Calu3 (cell line): Measurements from ENCODE around the gene TMEM182. TPM values are rescaled to one million over a fixed set of nuclear protein-coding genes. Genes with fewer than 3 reads are reported as not detected.

ENCODE experiments used
- BruUV-seq: library from RNA; stranded (reverse); fragments of 400-500 nt; replicated peaks from 2 replicates; lab custom pipeline; 2021; lab: Mats Ljungman, UMichigan
- CTCF ChIA-PET: fragments of 300-600 bp; sonication (Branson Sonifier 250); formaldehyde crosslinking; loops from one replicate; lab custom pipeline; 2022; ENCODE audit warnings: antibody characterized with exemption; lab: Charles Lee
- DNase-seq: peaks from one replicate; pipeline ENCODE4 v3.0.0; 2022
- H3K27ac Mint-ChIP-seq: one replicate; pipeline ENCODE4 v1.8.0; 2022; ENCODE audit warnings: mixed read lengths; ENCODE audit not compliant: unreplicated experiment
- H3K27me3 Mint-ChIP-seq: one replicate; pipeline ENCODE4 v1.8.0; 2022; ENCODE audit warnings: mixed read lengths; ENCODE audit not compliant: unreplicated experiment
- H3K36me3 Mint-ChIP-seq: one replicate; pipeline ENCODE4 v1.8.0; 2022; ENCODE audit warnings: mild to moderate bottlenecking, moderate library complexity, mixed read lengths; ENCODE audit not compliant: insufficient read depth, unreplicated experiment
- H3K4me1 Mint-ChIP-seq: one replicate; pipeline ENCODE4 v1.8.0; 2022; ENCODE audit warnings: mild to moderate bottlenecking, low read depth, mixed read lengths; ENCODE audit not compliant: unreplicated experiment
- H3K4me3 Mint-ChIP-seq: one replicate; pipeline ENCODE4 v1.8.0; 2022; ENCODE audit warnings: mild to moderate bottlenecking, low read depth, moderate library complexity, mixed read lengths; ENCODE audit not compliant: unreplicated experiment
- H3K9me3 Mint-ChIP-seq: one replicate; pipeline ENCODE4 v1.8.0; 2022; ENCODE audit warnings: low read depth, mixed read lengths; ENCODE audit not compliant: unreplicated experiment
- intact Hi-C: fragments of 100-400 bp; cut with micrococcal nuclease; formaldehyde crosslinking; loops from one replicate; pipeline ENCODE4 v1.10.0; 2022; ENCODE audit not compliant: unreplicated experiment
- total RNA-seq: library from RNA; stranded (reverse); gene quantifications from 2 replicates; pipeline ENCODE4 v1.2.3, GENCODE V29; 2022
- TF ChIP-seq, protein P1 (sequence below): fragments of 200-600 bp; IDR thresholded peaks from one replicate; pipeline ENCODE4 v1.8.0; 2022; ENCODE audit warnings: antibody characterized with exemption; ENCODE audit not compliant: unreplicated experiment

The TMEM182 gene
- total RNA-seq, 1 experiment from 2014 or later, result 12.1 TPM

DNA sequence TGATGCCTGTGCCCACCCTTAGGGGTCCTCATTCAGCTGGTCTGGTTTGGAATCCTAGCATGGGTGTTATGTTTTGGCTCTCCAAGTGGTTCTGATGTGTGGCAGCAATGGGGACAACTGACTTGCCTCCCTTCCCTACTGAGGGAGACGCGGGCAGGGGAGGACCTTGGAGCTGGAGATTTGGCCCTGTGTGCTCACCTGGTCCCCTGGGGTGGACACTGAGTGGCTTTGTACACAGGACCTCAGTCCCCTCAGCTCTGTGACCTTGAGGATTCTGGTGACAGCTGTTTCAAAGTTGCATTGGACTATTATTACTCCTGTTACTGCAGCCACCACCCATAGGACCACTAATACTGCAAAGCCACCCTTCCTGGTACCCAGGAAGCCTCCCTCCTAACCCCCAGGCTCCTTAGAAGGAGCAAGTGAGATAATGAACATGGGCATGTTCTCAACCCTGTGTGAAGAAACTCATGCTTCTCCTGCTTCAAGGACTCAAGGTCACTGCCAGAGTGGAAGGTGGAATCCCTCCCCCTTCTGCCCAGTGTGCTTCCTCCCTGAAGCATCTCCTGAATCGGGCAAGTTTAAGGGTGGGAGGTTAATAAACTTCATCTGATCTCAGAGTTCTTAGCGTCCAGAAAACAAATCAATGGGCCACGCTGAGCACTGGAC is 26.5 kb downstream of the TMEM182 start:
- no peak overlapping the region for H3K27ac Mint-ChIP-seq
- no TSS peak for BruUV-seq
- no peaks in the 10 kb centered on the region for H3K36me3 Mint-ChIP-seq
- H3K27me3 Mint-ChIP-seq, result no peaks in the 10 kb centered on the region
- H3K4me1 Mint-ChIP-seq, result no peaks in the 10 kb centered on the region
- H3K9me3 Mint-ChIP-seq, result no peaks in the 10 kb centered on the region
- DNase-seq, result no peak
- intact Hi-C loops, result no loop called here
- TF ChIP-seq, protein P1, sequence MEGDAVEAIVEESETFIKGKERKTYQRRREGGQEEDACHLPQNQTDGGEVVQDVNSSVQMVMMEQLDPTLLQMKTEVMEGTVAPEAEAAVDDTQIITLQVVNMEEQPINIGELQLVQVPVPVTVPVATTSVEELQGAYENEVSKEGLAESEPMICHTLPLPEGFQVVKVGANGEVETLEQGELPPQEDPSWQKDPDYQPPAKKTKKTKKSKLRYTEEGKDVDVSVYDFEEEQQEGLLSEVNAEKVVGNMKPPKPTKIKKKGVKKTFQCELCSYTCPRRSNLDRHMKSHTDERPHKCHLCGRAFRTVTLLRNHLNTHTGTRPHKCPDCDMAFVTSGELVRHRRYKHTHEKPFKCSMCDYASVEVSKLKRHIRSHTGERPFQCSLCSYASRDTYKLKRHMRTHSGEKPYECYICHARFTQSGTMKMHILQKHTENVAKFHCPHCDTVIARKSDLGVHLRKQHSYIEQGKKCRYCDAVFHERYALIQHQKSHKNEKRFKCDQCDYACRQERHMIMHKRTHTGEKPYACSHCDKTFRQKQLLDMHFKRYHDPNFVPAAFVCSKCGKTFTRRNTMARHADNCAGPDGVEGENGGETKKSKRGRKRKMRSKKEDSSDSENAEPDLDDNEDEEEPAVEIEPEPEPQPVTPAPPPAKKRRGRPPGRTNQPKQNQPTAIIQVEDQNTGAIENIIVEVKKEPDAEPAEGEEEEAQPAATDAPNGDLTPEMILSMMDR, result no peak
- CTCF ChIA-PET, result no interaction called here
- H3K4me3 Mint-ChIP-seq, result no peak overlapping the region

- Mint-ChIP-seq H3K9me3 (no peaks in the 10 kb centered on the region), H3K27ac (no peak overlapping the region)
These were observed 27.0 kb downstream of the TMEM182 start for GRCh38 chr2:102788885-102789260.

DNA sequence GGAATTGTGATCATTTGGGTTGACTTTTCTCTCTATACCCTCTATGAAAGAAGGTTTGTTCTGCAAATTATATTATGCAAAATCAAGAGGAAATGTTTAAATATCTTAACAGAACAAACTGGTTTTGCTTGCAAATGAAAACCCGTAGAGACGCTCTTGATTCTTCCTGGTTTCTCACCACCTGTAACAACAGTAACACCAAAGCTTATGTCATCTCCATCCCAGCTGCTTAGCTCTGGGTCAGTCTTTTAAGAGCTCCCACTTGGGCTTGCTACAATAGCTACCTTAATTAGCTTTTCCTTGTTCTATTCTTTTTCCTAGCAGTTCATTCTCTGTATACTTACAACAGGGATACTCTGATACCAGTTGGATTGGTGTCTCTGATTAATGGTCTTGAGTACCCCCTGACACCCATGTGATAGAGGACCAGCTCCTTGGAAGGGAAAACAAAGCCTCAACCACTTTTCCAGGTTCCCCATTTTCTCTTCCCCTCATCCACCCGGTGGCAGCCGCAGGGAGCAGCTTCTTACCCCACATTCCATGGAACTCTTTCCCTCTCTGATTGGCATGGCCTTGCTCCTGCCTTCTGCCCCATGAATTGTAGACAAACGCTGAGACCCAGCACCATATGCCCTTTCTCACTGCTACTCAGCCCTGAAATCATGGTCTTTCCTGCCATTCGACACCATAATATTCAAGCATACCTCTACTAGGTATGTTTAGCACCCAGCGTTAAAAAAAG is 27.7 kb downstream of the TMEM182 start:
- CTCF ChIA-PET, result no interaction called here
- Mint-ChIP-seq H3K4me1 (no peaks in the 10 kb centered on the region), H3K27me3 (no peaks in the 10 kb centered on the region), H3K9me3 (no peaks in the 10 kb centered on the region), H3K36me3 (no peaks in the 10 kb centered on the region), H3K4me3 (no peak overlapping the region), H3K27ac (no peak overlapping the region)
- no peak for DNase-seq
- intact Hi-C loops, result no loop called here
- TF ChIP-seq, protein P1, result no peak
- BruUV-seq, result no TSS peak

More at GRCh38 chr2:102788885-102789260, 27.0 kb downstream of the TMEM182 start:
- Mint-ChIP-seq H3K4me3 (no peak overlapping the region), H3K36me3 (no peaks in the 10 kb centered on the region), H3K27me3 (no peaks in the 10 kb centered on the region), H3K4me1 (no peaks in the 10 kb centered on the region)
- intact Hi-C loops, result no loop called here
- TF ChIP-seq, protein P1, result no peak
- BruUV-seq, result no TSS peak
- DNase-seq, result no peak
- CTCF ChIA-PET, result no interaction called here

GRCh38 chr2:102790091-102790455 is 28.2 kb downstream of the TMEM182 start:
- DNase-seq, result no peak
- no TSS peak for BruUV-seq
- Mint-ChIP-seq H3K27me3 (no peaks in the 10 kb centered on the region), H3K36me3 (no peaks in the 10 kb centered on the region), H3K4me1 (no peaks in the 10 kb centered on the region), H3K27ac (no peak overlapping the region), H3K4me3 (no peak overlapping the region), H3K9me3 (no peaks in the 10 kb centered on the region)
- TF ChIP-seq, protein P1, result no peak
- intact Hi-C loops, result no loop called here
- CTCF ChIA-PET, result no interaction called here
